OCI-LY7 (cell line): ENCODE measurements around the gene HLA-DRB5. TPM values are rescaled to one million over a fixed set of nuclear protein-coding genes. Genes with fewer than 3 reads are reported as not detected.
A peak's percentile ranks its signal among the peaks of the same experiment; 100 is the strongest.
"Not testable (repeated sequence)": the region's sequence is repeated elsewhere in the genome, so short reads cannot be mapped to it uniquely, and the experiment has no call there.

Experiments
- BruUV-seq: library from RNA; stranded (reverse); fragments of 400-500 nt; replicated peaks from 2 replicates; lab custom pipeline; 2021; lab: Mats Ljungman, UMichigan
- CTCF ChIA-PET: fragments of 300-600 bp; sonication (Branson Sonifier 250); formaldehyde crosslinking; loops from one replicate; lab custom pipeline; 2022; ENCODE audit warnings: antibody characterized with exemption; ENCODE audit not compliant: unreplicated experiment; lab: Charles Lee
- POLR2A ChIA-PET: fragments of 300-600 bp; sonication (Branson Sonifier 250); formaldehyde crosslinking; loops from one replicate; lab custom pipeline; 2022; ENCODE audit warnings: antibody characterized with exemption; lab: Charles Lee
- DNase-seq: peaks from one replicate; pipeline ENCODE4 v3.0.0-alpha.2; 2015; ENCODE audit warnings: low spot score
- H2AFZ ChIP-seq: fragments of 200-600 bp; sonication (generic), shearing (Covaris generic); 2 replicates; pipeline ENCODE4 v1.6.1; 2014; ENCODE audit warnings: mild to moderate bottlenecking, antibody characterized with exemption, low read length, moderate library complexity
- H3K27ac ChIP-seq: fragments of 200-600 bp; sonication (generic); 2 replicates; pipeline ENCODE4 v1.5.1; 2014; ENCODE audit warnings: mixed run types, low read depth, mild to moderate bottlenecking, moderate library complexity, low read length, inconsistent platforms; ENCODE audit not compliant: poor library complexity, severe bottlenecking
- H3K36me3 ChIP-seq: fragments of 200-600 bp; sonication (generic); 2 replicates; pipeline ENCODE4 v1.6.1; 2014; ENCODE audit warnings: mild to moderate bottlenecking, antibody characterized with exemption, low read length, moderate library complexity, mixed read lengths; ENCODE audit not compliant: insufficient read depth
- H3K4me1 ChIP-seq: fragments of 200-600 bp; sonication (generic); 2 replicates; pipeline ENCODE4 v1.5.1; 2014; ENCODE audit warnings: mild to moderate bottlenecking, low read length; ENCODE audit not compliant: insufficient read depth, poor library complexity, severe bottlenecking
- H3K4me2 ChIP-seq: fragments of 200-600 bp; sonication (generic); 2 replicates; pipeline ENCODE4 v1.6.1; 2014; ENCODE audit warnings: mild to moderate bottlenecking, low read length
- H3K4me3 ChIP-seq: fragments of 200-600 bp; sonication (generic); 2 replicates; pipeline ENCODE4 v1.5.1; 2014; ENCODE audit warnings: mild to moderate bottlenecking, low read depth, low read length; ENCODE audit not compliant: poor library complexity, severe bottlenecking
- H3K79me2 ChIP-seq: fragments of 200-600 bp; sonication (generic); 2 replicates; pipeline ENCODE4 v1.6.1; 2016; ENCODE audit warnings: low read depth, mild to moderate bottlenecking, low read length, moderate library complexity, mixed read lengths; ENCODE audit not compliant: insufficient read depth
- H3K9me2 ChIP-seq: fragments of 200-600 bp; sonication (generic); 2 replicates; pipeline ENCODE4 v1.6.1; 2016; ENCODE audit warnings: mild to moderate bottlenecking, low read length, mixed read lengths; ENCODE audit not compliant: insufficient read depth
- H3K9me3 ChIP-seq: fragments of 200-600 bp; sonication (generic); 2 replicates; pipeline ENCODE4 v1.6.1; 2014; ENCODE audit warnings: mild to moderate bottlenecking, mixed run types, low read length, mixed read lengths
- H4K20me1 ChIP-seq: fragments of 200-600 bp; sonication (generic); 2 replicates; pipeline ENCODE4 v1.6.1; 2014; ENCODE audit warnings: mild to moderate bottlenecking, antibody characterized with exemption, low read length, moderate library complexity, mixed read lengths; ENCODE audit not compliant: insufficient read depth
- CTCF ChIP-seq: fragments of 200-600 bp; sonication (generic); conservative IDR thresholded peaks from 2 replicates; pipeline ENCODE4 v1.5.1; 2014; ENCODE audit warnings: mild to moderate bottlenecking, antibody characterized with exemption, low read length, moderate library complexity, mixed read lengths
- EZH2phosphoT487 ChIP-seq: fragments of 200-600 bp; sonication (generic); IDR thresholded peaks from 2 replicates; pipeline ENCODE4 v1.6.1; 2018; ENCODE audit warnings: low read depth, borderline replicate concordance, mild to moderate bottlenecking, mixed run types, antibody characterized with exemption, low read length, moderate library complexity, mixed read lengths
- intact Hi-C: fragments of 100-400 bp; cut with micrococcal nuclease; formaldehyde crosslinking; loops from one replicate; pipeline ENCODE4 v1.10.0; 2022; ENCODE audit not compliant: unreplicated experiment
- total RNA-seq, 2 experiments: library from RNA; depleted of rRNA in 1 of 2; stranded (reverse); fragments of >200 nt in 1 of 2; shearing (Covaris generic) in 1 of 2; gene quantifications; 2 replicates each; pipeline ENCODE4 v1.2.3, GENCODE V29; 2014 to 2022

The HLA-DRB5 gene
- total RNA-seq, 2 experiments from 2014 or later, result 1.9 to 6.1 TPM

- intact Hi-C loops, result no loop called here
- H3K4me1 ChIP-seq, result no peaks in the 10 kb centered on the region
- H3K9me3 ChIP-seq, result no peaks in the 10 kb centered on the region
- H3K4me2 ChIP-seq, result no peak overlapping the region
- no peaks in the 10 kb centered on the region for H4K20me1 ChIP-seq
- H2AFZ ChIP-seq, result no peak overlapping the region
- H3K27ac ChIP-seq, result no peak overlapping the region
- ChIA-PET POLR2A (interaction anchor here (0.6 kb wide), 1 partner anchor 154 kb away, joined by 3 read pairs; no protein-coding TSS in a partner anchor), CTCF (no interaction called here)
- TF ChIP-seq CTCF (no peak), EZH2phosphoT487 (no peak)
- no peaks in the 10 kb centered on the region for H3K9me2 ChIP-seq
- DNase-seq, result no peak
- H3K4me3 ChIP-seq, result no peak overlapping the region
- H3K36me3 ChIP-seq, result peaks cover 8% of the 10 kb centered on the region
- BruUV-seq, result no TSS peak
- no peaks in the 10 kb centered on the region for H3K79me2 ChIP-seq
Observed at GRCh38 chr6:32551410-32551809, 21.3 kb upstream of the HLA-DRB5 start.

DNA sequence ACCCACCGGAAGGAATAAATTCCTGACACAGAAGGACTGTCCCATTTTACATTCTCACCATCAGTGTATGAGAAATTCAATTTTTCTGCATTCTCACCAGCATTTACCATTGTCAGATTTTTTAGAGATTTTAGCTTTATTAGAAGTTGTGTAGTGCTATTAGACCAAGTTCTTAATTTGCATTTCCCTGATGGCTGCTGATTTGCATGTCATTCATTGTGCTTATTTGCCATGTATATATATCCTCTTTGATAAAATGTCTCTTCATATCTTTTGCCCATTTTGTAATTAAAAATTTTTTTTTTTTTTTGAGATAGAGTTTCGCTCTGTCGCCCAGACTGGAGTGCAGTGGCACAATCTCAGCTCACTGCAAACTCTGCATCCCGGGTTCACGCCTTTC is 9.8 kb upstream of the HLA-DRB5 start:
- BruUV-seq, result no TSS peak
- Histone ChIP-seq H3K79me2 (no peaks in the 10 kb centered on the region), H3K4me1 (no peaks in the 10 kb centered on the region), H2AFZ (no peak overlapping the region), H3K4me2 (no peak overlapping the region), H3K9me2 (no peaks in the 10 kb centered on the region), H3K4me3 (no peak overlapping the region), H3K27ac (no peak overlapping the region), H3K36me3 (no peaks in the 10 kb centered on the region), H3K9me3 (no peaks in the 10 kb centered on the region), H4K20me1 (no peaks in the 10 kb centered on the region)
- TF ChIP-seq EZH2phosphoT487 (no peak), CTCF (no peak)
- CTCF ChIA-PET, result no interaction called here
- no peak for DNase-seq
- intact Hi-C loops, result no loop called here
- POLR2A ChIA-PET, result no interaction called here

DNA sequence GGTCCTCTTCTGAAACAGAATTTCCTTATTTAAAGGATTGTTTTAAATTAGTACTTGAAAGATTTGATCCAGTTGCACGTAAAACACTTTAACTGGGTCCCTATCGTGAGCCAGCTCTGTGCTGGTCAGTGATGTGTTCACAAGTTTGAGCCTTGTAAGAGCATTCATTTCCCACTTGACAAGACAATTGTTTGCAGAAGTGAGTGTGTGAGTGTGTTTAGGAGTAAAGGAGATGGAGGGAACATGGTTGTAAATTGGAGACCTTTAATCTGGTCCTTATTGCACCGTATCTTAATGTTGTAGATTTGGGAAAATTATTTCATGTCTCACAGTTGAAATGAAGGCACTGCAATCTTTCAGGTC is 325 bp upstream of the HLA-DRB5 start:
- H3K9me2 ChIP-seq, H3K36me3 ChIP-seq, H3K9me3 ChIP-seq, H3K27ac ChIP-seq, BruUV-seq, H3K4me2 ChIP-seq, H3K79me2 ChIP-seq, H4K20me1 ChIP-seq, CTCF ChIA-PET, intact Hi-C loops, H2AFZ ChIP-seq, H3K4me1 ChIP-seq, DNase-seq: not testable (repeated sequence)
- H3K4me3 ChIP-seq, result peak overlapping the region; percentile 74
- POLR2A ChIA-PET, result interaction anchor here (0.6 to 1.1 kb wide), 4 partner anchors 40 to 315 kb away, joined by 3 to 4 read pairs (median 4); no protein-coding TSS in a partner anchor
